Measurements from ENCODE around the gene MAST1. TPM values are rescaled to one million over a fixed set of nuclear protein-coding genes. Genes with fewer than 3 reads are reported as not detected.
A peak's percentile ranks its signal among the peaks of the same experiment; 100 is the strongest.

The MAST1 gene
- polyA plus RNA-seq, 2 of the 4 experiments (the other 2 are of a cell fraction) = 1.4 to 2.2 TPM

- Histone ChIP-seq H3K9me3 (no peaks in the 10 kb centered on the region), H3K4me3 (peak overlapping the region; percentile 55), H3K4me1 (peaks cover 14% of the 10 kb centered on the region), H3K27ac (peak overlapping the region in 1 of 2 experiments; percentile 85; a peak in 2 of 6 replicates), H3K4me2 (peak overlapping the region; percentile 84)
- DNase-seq (ENCODE audit: low read depth in 1 of 2, low spot score in 1 of 2) = no peak
- CTCF ChIA-PET = interaction anchor here (1.1 to 2.2 kb wide), 3 partner anchors 9 to 67 kb away, joined by 4 to 6 read pairs (median 4); no protein-coding TSS in a partner anchor
- POLR2A ChIA-PET = no interaction called here
- no peak for FAIRE-seq
- 0% methylated on average over 2 of the region's 5 CpGs for WGBS (ENCODE audit: missing lambda C conversion rate)
- ATAC-seq = no peak
- TF ChIP-seq ZFP36 (IDR thresholded peaks at IDR 0.05; ENCODE audit: borderline replicate concordance, partially characterized antibody) (no peak), BHLHE40 (IDR thresholded peaks at IDR 0.05; ENCODE audit: low read depth, low read length) (no peak), FOXS1 (CRISPR knock-in tag; IDR thresholded peaks at IDR 0.05) (no peak), NR3C1 (IDR thresholded peaks at IDR 0.05) (no peak), ZC3H11A (IDR thresholded peaks at IDR 0.05) (no peak), REST (IDR thresholded peaks at IDR 0.05) (no peak), BCL3 (IDR thresholded peaks at IDR 0.05) (no peak), HES2 (IDR thresholded peaks at IDR 0.05) (no peak), CEBPB (IDR thresholded peaks at IDR 0.05) (no peak), MAFK (IDR thresholded peaks at IDR 0.05; ENCODE audit: partially characterized antibody) (no peak), HOXB13 (CRISPR knock-in tag; IDR thresholded peaks at IDR 0.05; ENCODE audit: low read depth) (no peak)
These were observed 4.9 kb upstream of the MAST1 start for GRCh38 chr19:12833418-12833737.

GRCh38 chr19:12833738-12834565 is 4.4 kb upstream of the MAST1 start:
- 27% methylated on average over 5 of the region's 87 CpGs for WGBS (ENCODE audit: missing lambda C conversion rate)
- H3K4me1 ChIP-seq = peaks cover 15% of the 10 kb centered on the region
- H3K4me2 ChIP-seq = peak overlapping the region; percentile 84
- H3K4me3 ChIP-seq = peak overlapping the region; percentile 55
- FAIRE-seq (no peak), ATAC-seq (peak; percentile 25 to 32; a peak in 4 of 6 replicates), DNase-seq (ENCODE audit: low read depth in 1 of 2, low spot score in 1 of 2) (no peak)
- H3K27ac ChIP-seq = peak overlapping the region; percentile 58 to 85
- no peak for TF ChIP-seq JUN (IDR thresholded peaks at IDR 0.05)
- no peak for TF ChIP-seq EHF (CRISPR knock-in tag; IDR thresholded peaks at IDR 0.05)
- no peak for TF ChIP-seq RCOR1 (IDR thresholded peaks at IDR 0.05; ENCODE audit: low read depth, low read length)
- TF ChIP-seq HDAC2 (IDR thresholded peaks at IDR 0.05) = no peak
- TF ChIP-seq CHD2 (IDR thresholded peaks at IDR 0.05; ENCODE audit: low read length, partially characterized antibody) = no peak
- TF ChIP-seq RARB (CRISPR knock-in tag; IDR thresholded peaks at IDR 0.05) = no peak
- TF ChIP-seq FOXS1 (CRISPR knock-in tag; IDR thresholded peaks at IDR 0.05) = no peak
- no peak for TF ChIP-seq ATOH8 (CRISPR knock-in tag; IDR thresholded peaks at IDR 0.05; ENCODE audit: low read depth)
- no peak for TF ChIP-seq KDM1A (IDR thresholded peaks at IDR 0.05; ENCODE audit: low read depth)
- no peak for TF ChIP-seq MAX (IDR thresholded peaks at IDR 0.05)
- no peak for TF ChIP-seq SREBF2 (IDR thresholded peaks at IDR 0.05)
- no peak for TF ChIP-seq KDM5A (IDR thresholded peaks at IDR 0.05)
- no peak for TF ChIP-seq EP300 (IDR thresholded peaks at IDR 0.05)
- no peak for TF ChIP-seq ZC3H11A (IDR thresholded peaks at IDR 0.05)
- no peak for TF ChIP-seq JUNB (IDR thresholded peaks at IDR 0.05)
- TF ChIP-seq POLR2AphosphoS2 (conservative IDR thresholded peaks at IDR 0.05; ENCODE audit: low read length) = no peak
- TF ChIP-seq BCL3 (IDR thresholded peaks at IDR 0.05) = no peak
- no peak for TF ChIP-seq HOXB5 (CRISPR knock-in tag; IDR thresholded peaks at IDR 0.05)
- no peak for TF ChIP-seq HMGXB4 (CRISPR knock-in tag; IDR thresholded peaks at IDR 0.05; ENCODE audit: borderline replicate concordance)
- ChIA-PET POLR2A (no interaction called here), CTCF (interaction anchor here (1.1 to 2.2 kb wide), 6 partner anchors 9 to 73 kb away, joined by 4 to 16 read pairs (median 4); no protein-coding TSS in a partner anchor)
- H3K9me3 ChIP-seq = no peaks in the 10 kb centered on the region

Measured in A549 (cell line).